Body of pancreas (tissue), 4 donors: ENCODE data around the gene COLEC11.

ENCODE experiments used
- POLR2A ChIP-seq, 3 donors: fragments of 450-650 bp; IDR thresholded peaks; one replicate each; pipeline ENCODE4 v1.6.1; 2016; ENCODE audit warnings: antibody characterized with exemption in 3 of 3, mild to moderate bottlenecking in 2 of 3
- TF ChIP-seq, protein P1 (sequence below), 7 experiments: fragments of 450-650 bp in 4 of 7; fragments of 200-600 bp in 3 of 7; sonication (generic) in 3 of 7; IDR thresholded peaks; one replicate each; pipeline ENCODE4 v1.5.1; 2016 to 2019; ENCODE audit warnings: antibody characterized with exemption in 7 of 7

DNA sequence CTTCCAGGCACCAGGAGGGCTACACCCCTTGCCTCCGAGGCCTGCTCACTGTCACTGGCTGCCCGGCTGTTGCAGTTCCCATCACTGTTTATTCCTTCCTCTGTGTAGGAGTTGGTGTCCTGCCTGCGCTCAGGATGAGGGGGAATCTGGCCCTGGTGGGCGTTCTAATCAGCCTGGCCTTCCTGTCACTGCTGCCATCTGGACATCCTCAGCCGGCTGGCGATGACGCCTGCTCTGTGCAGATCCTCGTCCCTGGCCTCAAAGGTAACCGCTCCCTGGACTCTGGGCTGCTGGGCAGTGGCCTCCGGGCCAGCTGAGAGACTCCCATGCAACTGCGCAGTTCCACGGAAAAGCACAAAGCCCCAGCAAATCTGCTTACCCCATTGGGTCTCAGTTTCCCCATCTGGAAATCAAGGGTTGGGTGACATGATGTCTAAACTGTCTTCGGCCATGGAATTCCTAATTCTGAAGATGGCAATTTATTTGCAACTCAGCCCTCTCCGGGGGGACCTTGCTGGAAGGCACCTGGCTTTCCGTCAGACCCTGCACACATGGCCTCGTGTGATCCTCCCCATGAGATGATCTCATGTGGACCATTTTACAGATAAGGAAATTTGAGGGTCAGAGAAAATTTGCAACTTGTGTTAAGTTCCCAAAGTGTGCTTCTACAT is 9.4 kb downstream of the COLEC11 start:
- TF ChIP-seq POLR2A (IDR thresholded peaks at IDR 0.05), result no peak
- TF ChIP-seq, protein P1, sequence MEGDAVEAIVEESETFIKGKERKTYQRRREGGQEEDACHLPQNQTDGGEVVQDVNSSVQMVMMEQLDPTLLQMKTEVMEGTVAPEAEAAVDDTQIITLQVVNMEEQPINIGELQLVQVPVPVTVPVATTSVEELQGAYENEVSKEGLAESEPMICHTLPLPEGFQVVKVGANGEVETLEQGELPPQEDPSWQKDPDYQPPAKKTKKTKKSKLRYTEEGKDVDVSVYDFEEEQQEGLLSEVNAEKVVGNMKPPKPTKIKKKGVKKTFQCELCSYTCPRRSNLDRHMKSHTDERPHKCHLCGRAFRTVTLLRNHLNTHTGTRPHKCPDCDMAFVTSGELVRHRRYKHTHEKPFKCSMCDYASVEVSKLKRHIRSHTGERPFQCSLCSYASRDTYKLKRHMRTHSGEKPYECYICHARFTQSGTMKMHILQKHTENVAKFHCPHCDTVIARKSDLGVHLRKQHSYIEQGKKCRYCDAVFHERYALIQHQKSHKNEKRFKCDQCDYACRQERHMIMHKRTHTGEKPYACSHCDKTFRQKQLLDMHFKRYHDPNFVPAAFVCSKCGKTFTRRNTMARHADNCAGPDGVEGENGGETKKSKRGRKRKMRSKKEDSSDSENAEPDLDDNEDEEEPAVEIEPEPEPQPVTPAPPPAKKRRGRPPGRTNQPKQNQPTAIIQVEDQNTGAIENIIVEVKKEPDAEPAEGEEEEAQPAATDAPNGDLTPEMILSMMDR (IDR thresholded peaks at IDR 0.05), result no peak
